K562 (cell line): ENCODE results near the gene CCDC15. TPM values are rescaled to one million over a fixed set of nuclear protein-coding genes. Genes with fewer than 3 reads are reported as not detected.

ENCODE experiments used
- ATAC-seq: fragments of 200-7000 bp; cut with Tn5 transposase; 3 replicates; pipeline ENCODE4 v1.9.1; 2020; ENCODE audit warnings: moderate library complexity
- BruUV-seq: library from RNA; stranded (reverse); fragments of 400-500 nt; replicated peaks from 2 replicates; lab custom pipeline; 2021; lab: Mats Ljungman, UMichigan
- CTCF ChIA-PET: fragments of 300-600 bp; formaldehyde crosslinking; extraction: SDS; loops from one replicate; lab custom pipeline; 2021; ENCODE audit warnings: low intra/inter-chr PET ratio; lab: Yijun Ruan, JAX
- POLR2A ChIA-PET: fragments of 300-600, 350-650 bp; sonication (Branson Sonifier 250); formaldehyde crosslinking; extraction: SDS; loops from one replicate; lab custom pipeline; 2021; ENCODE audit warnings: antibody characterized with exemption, inconsistent platforms; lab: Yijun Ruan, JAX
- DNase-seq, 4 experiments: peaks; one replicate each; pipeline versions ENCODE4 v3.0.0 to v3.0.0-alpha.2; 2011 to 2018; ENCODE audit warnings: low spot score in 3 of 4, mixed read lengths in 3 of 4; ENCODE audit errors: extremely low read depth in 1 of 4
- FAIRE-seq: peaks from 2 replicates; lab custom pipeline; 2011; peaks lifted over from hg19 to GRCh38; lab: Jason Lieb, UNC
- H2AFZ ChIP-seq: 2 replicates; pipeline ENCODE4 v1.6.0; 2011; ENCODE audit warnings: low read depth, low read length, control low read depth, inconsistent platforms
- H3K27ac ChIP-seq: fragments of 200-600 bp; 3 replicates; pipeline ENCODE4 v1.8.0; 2011; ENCODE audit warnings: low read depth, mild to moderate bottlenecking, control low read depth, inconsistent platforms, low read length, moderate library complexity, mixed read lengths; ENCODE audit errors: extremely low read depth
- H3K27me3 ChIP-seq, 2 experiments: fragments of 300-600 bp in 1 of 2; 2 replicates in 1 of 2; 3 replicates in 1 of 2; pipeline versions ENCODE4 v1.6.0 to v1.8.0; 2011; ENCODE audit warnings: inconsistent platforms in 2 of 2, low read length in 2 of 2, mild to moderate bottlenecking in 1 of 2, mixed read lengths in 1 of 2, moderate library complexity in 1 of 2; ENCODE audit not compliant: control insufficient read depth in 2 of 2, insufficient read depth in 2 of 2
- H3K36me3 ChIP-seq: fragments of 300-600 bp; 3 replicates; pipeline ENCODE4 v1.8.0; 2011; ENCODE audit warnings: mild to moderate bottlenecking, low read length, inconsistent platforms; ENCODE audit not compliant: control insufficient read depth, insufficient read depth
- H3K4me1 ChIP-seq, 2 experiments: fragments of 200-600 bp in 1 of 2; replicated peaks in 1 of 2; 2 replicates in 1 of 2; 3 replicates in 1 of 2; pipeline versions ENCODE4 v1.5.1 to v1.8.0; 2011; ENCODE audit warnings: inconsistent platforms in 2 of 2, low read length in 2 of 2, mild to moderate bottlenecking in 1 of 2, mixed read lengths in 1 of 2, moderate library complexity in 1 of 2; ENCODE audit not compliant: control insufficient read depth in 2 of 2, insufficient read depth in 2 of 2
- H3K4me2 ChIP-seq: 2 replicates; pipeline ENCODE4 v1.6.1; 2011; ENCODE audit warnings: low read length, control low read depth, inconsistent platforms, mixed read lengths; ENCODE audit not compliant: insufficient read depth
- H3K4me3 ChIP-seq: fragments of 200-600 bp; sonication (generic), shearing (Covaris generic); 2 replicates; pipeline ENCODE4 v1.5.1; 2016; ENCODE audit warnings: control low read depth, inconsistent platforms
- H3K79me2 ChIP-seq: fragments of 200-600 bp; 3 replicates; pipeline ENCODE4 v1.8.0; 2011; ENCODE audit warnings: low read length, inconsistent platforms; ENCODE audit not compliant: control insufficient read depth, insufficient read depth
- H3K9ac ChIP-seq, 2 experiments: 2 replicates each; pipeline versions ENCODE4 v1.6.0 to v1.6.1; 2011; ENCODE audit warnings: low read depth in 2 of 2, low read length in 2 of 2, control low read depth in 1 of 2, inconsistent platforms in 1 of 2, mild to moderate bottlenecking in 1 of 2, mixed read lengths in 1 of 2; ENCODE audit not compliant: insufficient read depth in 1 of 2
- H3K9me1 ChIP-seq: one replicate; pipeline ENCODE4 v1.6.0; 2011; ENCODE audit warnings: inconsistent platforms, mild to moderate bottlenecking, low read length, moderate library complexity; ENCODE audit not compliant: control insufficient read depth, insufficient read depth
- H3K9me3 ChIP-seq: replicated peaks from 2 replicates; pipeline ENCODE4 v1.5.1; 2011; ENCODE audit warnings: low read depth, low read length, inconsistent platforms; ENCODE audit not compliant: control insufficient read depth, insufficient read depth
- H4K20me1 ChIP-seq: replicated peaks from 2 replicates; pipeline ENCODE4 v1.6.1; 2011; ENCODE audit warnings: low read length, inconsistent platforms, mixed read lengths; ENCODE audit not compliant: control insufficient read depth, insufficient read depth
- ATF3 ChIP-seq, 2 experiments: fragments of 450-650 bp in 1 of 2; sonication (generic) in 1 of 2; formaldehyde crosslinking in 1 of 2; IDR thresholded peaks in 1 of 2; conservative IDR thresholded peaks in 1 of 2; 2 replicates each; pipeline versions ENCODE4 v1.6.1 to v1.8.1; 2016 to 2023; ENCODE audit warnings: mild to moderate bottlenecking in 2 of 2, moderate library complexity in 2 of 2, inconsistent platforms in 1 of 2, missing genetic modification reagents in 1 of 2
- ETS2 ChIP-seq: IDR thresholded peaks from 2 replicates; pipeline ENCODE4 v1.6.1; 2016; ENCODE audit warnings: borderline replicate concordance, missing genetic modification characterization, mild to moderate bottlenecking, moderate library complexity, missing compliant biosample characterization; ENCODE audit not compliant: poor library complexity, severe bottlenecking
- FOXP4 ChIP-seq: sonication (generic); formaldehyde crosslinking; IDR thresholded peaks from 2 replicates; pipeline ENCODE4 v1.8.0; 2022; ENCODE audit warnings: mild to moderate bottlenecking, missing genetic modification reagents, borderline replicate concordance
- MTF1 ChIP-seq: fragments of 250-450 bp; sonication (Bioruptor Pico); IDR thresholded peaks from 2 replicates; pipeline ENCODE4 v1.9.0; 2021; ENCODE audit warnings: moderate library complexity, mild to moderate bottlenecking, inconsistent platforms, borderline replicate concordance
- NFIC ChIP-seq: fragments of 450-650 bp; IDR thresholded peaks from 2 replicates; pipeline ENCODE4 v1.6.1; 2017; ENCODE audit warnings: mild to moderate bottlenecking, inconsistent platforms
- PPARD ChIP-seq: fragments of 250-450 bp; sonication (Bioruptor Pico); IDR thresholded peaks from 2 replicates; pipeline ENCODE4 v1.8.0; 2022; ENCODE audit warnings: inconsistent platforms, mild to moderate bottlenecking, moderate library complexity
- SMAD3 ChIP-seq: fragments of 450-650 bp; formaldehyde crosslinking; conservative IDR thresholded peaks from 2 replicates; pipeline ENCODE4 v1.4.0; 2020; ENCODE audit warnings: mild to moderate bottlenecking
- SMARCA5 ChIP-seq: fragments of 450-650 bp; IDR thresholded peaks from 2 replicates; pipeline ENCODE4 v1.6.1; 2016
- SRSF1 ChIP-seq: fragments of 200-400 bp; formaldehyde crosslinking; IDR thresholded peaks from 2 replicates; pipeline ENCODE4 v1.6.1; 2017; ENCODE audit warnings: mild to moderate bottlenecking, low read depth, low read length, moderate library complexity
- STAT5B ChIP-seq: fragments of 250-450 bp; sonication (Bioruptor Pico); IDR thresholded peaks from 2 replicates; pipeline ENCODE4 v1.8.0; 2021; ENCODE audit warnings: mild to moderate bottlenecking, inconsistent platforms
- WGBS: fragments of 100-300 bp; shearing (Covaris generic); methylation state at CpG from one replicate; pipeline ENCODE4 v1.1.6; 2016; ENCODE audit warnings: low coverage, mixed read lengths; ENCODE audit not compliant: insufficient coverage; ENCODE audit errors: missing lambda C conversion rate; 5-methylcytosine and 5-hydroxymethylcytosine counted together
- in situ Hi-C: fragments of 300-500 bp; cut with MboI; formaldehyde crosslinking; loops from 4 replicates; pipeline ENCODE4 v1.15.0; 2018; ENCODE audit warnings: inconsistent platforms, mixed read lengths
- intact Hi-C: fragments of 100-400 bp; cut with micrococcal nuclease; formaldehyde crosslinking; loops from 2 replicates; pipeline ENCODE4 v1.14.2; 2022
- polyA plus RNA-seq, 8 experiments: library from polyadenylated mRNA; depleted of rRNA in 4 of 8; stranded (reverse) in 5 of 8; unstranded in 3 of 8; fragments of >200 nt; fragmentation: Nextera tagmentation in 2 of 8; fragmentation: Illumina TruSeq in 1 of 8; extraction: Ambion mirVana in 2 of 8; extraction: Trizol in 1 of 8; gene quantifications; 2 replicates each; pipeline versions ENCODE4 v1.2.1 to v1.2.3, GENCODE V29; 2011 to 2014; ENCODE audit warnings: inconsistent platforms in 1 of 8, missing spikeins in 1 of 8
- total RNA-seq, 7 experiments: library from RNA; depleted of rRNA in 6 of 7; stranded (reverse); fragments of >200 nt in 6 of 7; fragmentation: Illumina TruSeq in 2 of 7; extraction: Trizol in 2 of 7; gene quantifications; 2 replicates each; pipeline versions ENCODE4 v1.2.1 to v1.2.3, GENCODE V29; 2011 to 2021; ENCODE audit warnings: low replicate concordance in 1 of 7

Gene CCDC15
- total and polyA plus RNA-seq, 9 of the 15 experiments (the other 6 are each of a cell fraction or from before 2014, with no cell fraction given): 1.9 to 9.2 (median 3.9) TPM

- no peak for TF ChIP-seq SRSF1
- TF ChIP-seq ETS2 (tag): no peak
- TF ChIP-seq SMAD3 (CRISPR knock-in tag): no peak
- TF ChIP-seq NFIC: no peak
- no peak for TF ChIP-seq ATF3 (IDR thresholded peaks at IDR 0.05)
- no peak for TF ChIP-seq ATF3 (CRISPR knock-in tag; conservative IDR thresholded peaks at IDR 0.05)
- TF ChIP-seq MTF1: no peak
- TF ChIP-seq STAT5B (CRISPR knock-in tag): no peak
Measured at GRCh38 chr11:125022551-125022950, 68.5 kb downstream of the CCDC15 start (continued).

GRCh38 chr11:125025968-125026367 is 72.0 kb downstream of the CCDC15 start:
- in situ Hi-C loops: no loop called here
- Histone ChIP-seq H3K9me1 (no peaks in the 10 kb centered on the region), H2AFZ (no peak overlapping the region), H3K9me3 (no peaks in the 10 kb centered on the region), H3K4me3 (no peak overlapping the region), H3K4me2 (no peak overlapping the region), H3K9ac (no peak overlapping the region), H3K27ac (no peak overlapping the region), H3K27me3 (no peaks in the 10 kb centered on the region), H3K36me3 (no peaks in the 10 kb centered on the region), H3K4me1 (no peaks in the 10 kb centered on the region), H3K79me2 (no peaks in the 10 kb centered on the region), H4K20me1 (no peaks in the 10 kb centered on the region)
- 25% methylated on average over 2 of the region's 2 CpGs for WGBS
- ATAC-seq (no peak), FAIRE-seq (no peak), DNase-seq (no peak)
- POLR2A ChIA-PET: no interaction called here
- CTCF ChIA-PET: no interaction called here
- TF ChIP-seq SMARCA5: no peak
- no peak for TF ChIP-seq FOXP4 (CRISPR knock-in tag)
- no peak for TF ChIP-seq PPARD
- intact Hi-C loops: no loop called here
- no TSS peak for BruUV-seq
